ENCODE results near the gene MPZL2.

- no peak for TF ChIP-seq GATA2 (IDR thresholded peaks at IDR 0.05; ENCODE audit: low read depth, low read length)
- TF ChIP-seq GATA3 (IDR thresholded peaks at IDR 0.05; ENCODE audit: low read depth, low read length) = no peak
Observed at GRCh38 chr11:118210323-118210722, 53.8 kb downstream of the MPZL2 start.

Data from SH-SY5Y (cell line).